ENCODE measurements around the gene MIR17HG. TPM values are rescaled to one million over a fixed set of nuclear protein-coding genes. Genes with fewer than 3 reads are reported as not detected.

Gene MIR17HG
- total RNA-seq, 1 donor from 2014 or later: 27.0 TPM

- TF ChIP-seq, protein P1, sequence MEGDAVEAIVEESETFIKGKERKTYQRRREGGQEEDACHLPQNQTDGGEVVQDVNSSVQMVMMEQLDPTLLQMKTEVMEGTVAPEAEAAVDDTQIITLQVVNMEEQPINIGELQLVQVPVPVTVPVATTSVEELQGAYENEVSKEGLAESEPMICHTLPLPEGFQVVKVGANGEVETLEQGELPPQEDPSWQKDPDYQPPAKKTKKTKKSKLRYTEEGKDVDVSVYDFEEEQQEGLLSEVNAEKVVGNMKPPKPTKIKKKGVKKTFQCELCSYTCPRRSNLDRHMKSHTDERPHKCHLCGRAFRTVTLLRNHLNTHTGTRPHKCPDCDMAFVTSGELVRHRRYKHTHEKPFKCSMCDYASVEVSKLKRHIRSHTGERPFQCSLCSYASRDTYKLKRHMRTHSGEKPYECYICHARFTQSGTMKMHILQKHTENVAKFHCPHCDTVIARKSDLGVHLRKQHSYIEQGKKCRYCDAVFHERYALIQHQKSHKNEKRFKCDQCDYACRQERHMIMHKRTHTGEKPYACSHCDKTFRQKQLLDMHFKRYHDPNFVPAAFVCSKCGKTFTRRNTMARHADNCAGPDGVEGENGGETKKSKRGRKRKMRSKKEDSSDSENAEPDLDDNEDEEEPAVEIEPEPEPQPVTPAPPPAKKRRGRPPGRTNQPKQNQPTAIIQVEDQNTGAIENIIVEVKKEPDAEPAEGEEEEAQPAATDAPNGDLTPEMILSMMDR (IDR thresholded peaks at IDR 0.05): no peak
- Mint-ChIP-seq H3K4me3 (no peak overlapping the region), H3K27ac (no peak overlapping the region), H3K4me1 (peaks cover 13% of the 10 kb centered on the region), H3K36me3 (ENCODE audit: low read depth) (no peaks in the 10 kb centered on the region), H3K9me3 (no peaks in the 10 kb centered on the region), H3K27me3 (no peaks in the 10 kb centered on the region)
- no peak for DNase-seq
- no peak for ATAC-seq (ENCODE audit: low read depth)
- POLR2A ChIA-PET: no interaction called here
- intact Hi-C loops (cut with micrococcal nuclease): no loop called here
- CTCF ChIA-PET: no interaction called here
Measured at GRCh38 chr13:91305652-91306051, 41.8 kb upstream of the MIR17HG start.

GRCh38 chr13:91307887-91308286 lies 39.6 kb upstream of the MIR17HG start:
- H3K4me3 Mint-ChIP-seq: no peak overlapping the region
- POLR2A ChIA-PET: no interaction called here
- no peak for DNase-seq
- no peak for ATAC-seq (ENCODE audit: low read depth)
- peaks cover 1% of the 10 kb centered on the region for H3K4me1 Mint-ChIP-seq
- H3K27ac Mint-ChIP-seq: no peak overlapping the region
- H3K36me3 Mint-ChIP-seq (ENCODE audit: low read depth): no peaks in the 10 kb centered on the region
- TF ChIP-seq, protein P1 (IDR thresholded peaks at IDR 0.05): no peak
- H3K9me3 Mint-ChIP-seq: no peaks in the 10 kb centered on the region
- CTCF ChIA-PET: no interaction called here
- intact Hi-C loops (cut with micrococcal nuclease): no loop called here
- H3K27me3 Mint-ChIP-seq: peaks cover 2% of the 10 kb centered on the region

GRCh38 chr13:91308299-91308698 lies 39.2 kb upstream of the MIR17HG start:
- ATAC-seq (ENCODE audit: low read depth) (no peak), DNase-seq (no peak)
- Mint-ChIP-seq H3K4me1 (peaks cover 4% of the 10 kb centered on the region), H3K36me3 (ENCODE audit: low read depth) (no peaks in the 10 kb centered on the region), H3K9me3 (no peaks in the 10 kb centered on the region), H3K4me3 (no peak overlapping the region), H3K27me3 (peaks cover 2% of the 10 kb centered on the region), H3K27ac (no peak overlapping the region)
- CTCF ChIA-PET: no interaction called here
- POLR2A ChIA-PET: no interaction called here
- intact Hi-C loops (cut with micrococcal nuclease): no loop called here
- TF ChIP-seq, protein P1 (IDR thresholded peaks at IDR 0.05): no peak

- Mint-ChIP-seq H3K4me3 (no peak overlapping the region), H3K36me3 (ENCODE audit: low read depth) (no peaks in the 10 kb centered on the region), H3K9me3 (no peaks in the 10 kb centered on the region), H3K27me3 (peaks cover 2% of the 10 kb centered on the region), H3K27ac (no peak overlapping the region), H3K4me1 (peaks cover 5% of the 10 kb centered on the region)
- intact Hi-C loops (cut with micrococcal nuclease): no loop called here
- TF ChIP-seq, protein P1 (IDR thresholded peaks at IDR 0.05): no peak
- ATAC-seq (ENCODE audit: low read depth) (no peak), DNase-seq (no peak)
- ChIA-PET CTCF (interaction anchor here (1.6 kb wide), 1 partner anchor 97 kb away, joined by 4 read pairs; no protein-coding TSS in a partner anchor), POLR2A (no interaction called here)
Measured at GRCh38 chr13:91311491-91311890, 36.0 kb upstream of the MIR17HG start.

DNA sequence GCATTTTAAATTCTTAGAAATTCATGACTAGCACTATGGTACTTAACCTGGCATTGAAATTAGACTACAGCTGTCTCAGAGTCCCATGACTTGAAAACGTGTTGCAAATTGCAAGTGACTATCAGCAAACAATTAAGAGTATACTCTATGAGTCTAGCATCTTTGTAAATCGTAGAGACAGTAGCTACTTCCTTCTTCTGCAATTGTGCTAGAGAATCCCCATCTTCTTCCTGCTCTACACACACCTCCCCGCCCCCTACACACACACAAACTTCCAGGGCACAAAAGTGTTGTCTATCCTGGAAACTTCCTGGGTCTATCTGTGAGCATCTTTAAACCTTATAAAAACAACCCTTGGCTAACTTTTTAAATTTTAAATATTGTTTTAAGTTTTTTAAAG lies 35.2 kb upstream of the MIR17HG start:
- no peaks in the 10 kb centered on the region for H3K36me3 Mint-ChIP-seq (ENCODE audit: low read depth)
- DNase-seq: no peak
- H3K4me1 Mint-ChIP-seq: peaks cover 5% of the 10 kb centered on the region
- ATAC-seq (ENCODE audit: low read depth): no peak
- no peak overlapping the region for H3K4me3 Mint-ChIP-seq
- intact Hi-C loops (cut with micrococcal nuclease): loop anchor here (2.0 kb wide), 1 partner anchor 86 kb away; the partner anchor contains the start of gene GPC5
- TF ChIP-seq, protein P1 (IDR thresholded peaks at IDR 0.05): no peak
- peaks cover 2% of the 10 kb centered on the region for H3K27me3 Mint-ChIP-seq
- H3K9me3 Mint-ChIP-seq: no peaks in the 10 kb centered on the region
- no peak overlapping the region for H3K27ac Mint-ChIP-seq
- ChIA-PET CTCF (interaction anchor here (1.6 to 2.3 kb wide), 6 partner anchors 15 to 147 kb away, joined by 3 to 7 read pairs (median 4); no protein-coding TSS in a partner anchor), POLR2A (no interaction called here)
